OCI-LY7 (cell line): Measurements from ENCODE around the gene SRCIN1. TPM values are rescaled to one million over a fixed set of nuclear protein-coding genes. Genes with fewer than 3 reads are reported as not detected.
"Not testable (repeated sequence)": the region's sequence is repeated elsewhere in the genome, so short reads cannot be mapped to it uniquely, and the experiment has no call there.

Source experiments
- BruUV-seq: library from RNA; stranded (reverse); fragments of 400-500 nt; replicated peaks from 2 replicates; lab custom pipeline; 2021; lab: Mats Ljungman, UMichigan
- CTCF ChIA-PET: fragments of 300-600 bp; sonication (Branson Sonifier 250); formaldehyde crosslinking; loops from one replicate; lab custom pipeline; 2022; ENCODE audit warnings: antibody characterized with exemption; ENCODE audit not compliant: unreplicated experiment; lab: Charles Lee
- POLR2A ChIA-PET: fragments of 300-600 bp; sonication (Branson Sonifier 250); formaldehyde crosslinking; loops from one replicate; lab custom pipeline; 2022; ENCODE audit warnings: antibody characterized with exemption; lab: Charles Lee
- DNase-seq: peaks from one replicate; pipeline ENCODE4 v3.0.0-alpha.2; 2015; ENCODE audit warnings: low spot score
- H2AFZ ChIP-seq: fragments of 200-600 bp; sonication (generic), shearing (Covaris generic); 2 replicates; pipeline ENCODE4 v1.6.1; 2014; ENCODE audit warnings: mild to moderate bottlenecking, antibody characterized with exemption, low read length, moderate library complexity
- H3K27ac ChIP-seq: fragments of 200-600 bp; sonication (generic); 2 replicates; pipeline ENCODE4 v1.5.1; 2014; ENCODE audit warnings: mixed run types, low read depth, mild to moderate bottlenecking, moderate library complexity, low read length, inconsistent platforms; ENCODE audit not compliant: poor library complexity, severe bottlenecking
- H3K36me3 ChIP-seq: fragments of 200-600 bp; sonication (generic); 2 replicates; pipeline ENCODE4 v1.6.1; 2014; ENCODE audit warnings: mild to moderate bottlenecking, antibody characterized with exemption, low read length, moderate library complexity, mixed read lengths; ENCODE audit not compliant: insufficient read depth
- H3K4me1 ChIP-seq: fragments of 200-600 bp; sonication (generic); 2 replicates; pipeline ENCODE4 v1.5.1; 2014; ENCODE audit warnings: mild to moderate bottlenecking, low read length; ENCODE audit not compliant: insufficient read depth, poor library complexity, severe bottlenecking
- H3K4me2 ChIP-seq: fragments of 200-600 bp; sonication (generic); 2 replicates; pipeline ENCODE4 v1.6.1; 2014; ENCODE audit warnings: mild to moderate bottlenecking, low read length
- H3K4me3 ChIP-seq: fragments of 200-600 bp; sonication (generic); 2 replicates; pipeline ENCODE4 v1.5.1; 2014; ENCODE audit warnings: mild to moderate bottlenecking, low read depth, low read length; ENCODE audit not compliant: poor library complexity, severe bottlenecking
- H3K79me2 ChIP-seq: fragments of 200-600 bp; sonication (generic); 2 replicates; pipeline ENCODE4 v1.6.1; 2016; ENCODE audit warnings: low read depth, mild to moderate bottlenecking, low read length, moderate library complexity, mixed read lengths; ENCODE audit not compliant: insufficient read depth
- H3K9me2 ChIP-seq: fragments of 200-600 bp; sonication (generic); 2 replicates; pipeline ENCODE4 v1.6.1; 2016; ENCODE audit warnings: mild to moderate bottlenecking, low read length, mixed read lengths; ENCODE audit not compliant: insufficient read depth
- H3K9me3 ChIP-seq: fragments of 200-600 bp; sonication (generic); 2 replicates; pipeline ENCODE4 v1.6.1; 2014; ENCODE audit warnings: mild to moderate bottlenecking, mixed run types, low read length, mixed read lengths
- H4K20me1 ChIP-seq: fragments of 200-600 bp; sonication (generic); 2 replicates; pipeline ENCODE4 v1.6.1; 2014; ENCODE audit warnings: mild to moderate bottlenecking, antibody characterized with exemption, low read length, moderate library complexity, mixed read lengths; ENCODE audit not compliant: insufficient read depth
- CTCF ChIP-seq: fragments of 200-600 bp; sonication (generic); conservative IDR thresholded peaks from 2 replicates; pipeline ENCODE4 v1.5.1; 2014; ENCODE audit warnings: mild to moderate bottlenecking, antibody characterized with exemption, low read length, moderate library complexity, mixed read lengths
- EZH2phosphoT487 ChIP-seq: fragments of 200-600 bp; sonication (generic); IDR thresholded peaks from 2 replicates; pipeline ENCODE4 v1.6.1; 2018; ENCODE audit warnings: low read depth, borderline replicate concordance, mild to moderate bottlenecking, mixed run types, antibody characterized with exemption, low read length, moderate library complexity, mixed read lengths
- intact Hi-C: fragments of 100-400 bp; cut with micrococcal nuclease; formaldehyde crosslinking; loops from one replicate; pipeline ENCODE4 v1.10.0; 2022; ENCODE audit not compliant: unreplicated experiment
- total RNA-seq, 2 experiments: library from RNA; depleted of rRNA in 1 of 2; stranded (reverse); fragments of >200 nt in 1 of 2; shearing (Covaris generic) in 1 of 2; gene quantifications; 2 replicates each; pipeline ENCODE4 v1.2.3, GENCODE V29; 2014 to 2022

SRCIN1 gene
- total RNA-seq, 2 experiments from 2014 or later: 1.5 to 4.6 TPM

- intact Hi-C loops: loop anchor here (1.0 to 2.0 kb wide), 3 partner anchors 41 to 70 kb away; no protein-coding TSS in a partner anchor
- CTCF ChIA-PET: no interaction called here
- Histone ChIP-seq H3K4me1 (peaks cover 14% of the 10 kb centered on the region), H3K27ac (peak overlapping the region; percentile 68), H2AFZ (peak overlapping the region; percentile 98), H3K9me3 (no peaks in the 10 kb centered on the region), H3K79me2 (no peaks in the 10 kb centered on the region), H3K4me2 (peak overlapping the region; percentile 58), H4K20me1 (no peaks in the 10 kb centered on the region), H3K9me2 (no peaks in the 10 kb centered on the region), H3K4me3 (no peak overlapping the region), H3K36me3 (no peaks in the 10 kb centered on the region)
- TF ChIP-seq EZH2phosphoT487 (no peak), CTCF (peak; percentile 5; the same call in 1 of the 2 replicates)
- no peak for DNase-seq
- POLR2A ChIA-PET: interaction anchor here (0.5 to 1.3 kb wide), 4 partner anchors 46 to 386 kb away, joined by 3 to 4 read pairs (median 3); no protein-coding TSS in a partner anchor
- no TSS peak for BruUV-seq
These were observed 120.6 kb downstream of the SRCIN1 start for GRCh38 chr17:38485146-38485468.

GRCh38 chr17:38484242-38485145 lies 121.3 kb downstream of the SRCIN1 start:
- CTCF ChIA-PET: not testable (repeated sequence)

GRCh38 chr17:38482700-38483043 lies 123.1 kb downstream of the SRCIN1 start:
- intact Hi-C loops, H4K20me1 ChIP-seq, H3K4me2 ChIP-seq, H3K36me3 ChIP-seq, BruUV-seq, H3K9me2 ChIP-seq, H2AFZ ChIP-seq, H3K4me3 ChIP-seq, CTCF ChIA-PET, H3K9me3 ChIP-seq, DNase-seq, H3K27ac ChIP-seq, POLR2A ChIA-PET, H3K79me2 ChIP-seq: not testable (repeated sequence)
- peaks cover 14% of the 10 kb centered on the region for H3K4me1 ChIP-seq

More at GRCh38 chr17:38484242-38485145, 121.3 kb downstream of the SRCIN1 start:
- not testable (repeated sequence) for H3K9me3 ChIP-seq, H3K9me2 ChIP-seq, H3K36me3 ChIP-seq, BruUV-seq, H4K20me1 ChIP-seq, H3K4me3 ChIP-seq, H3K79me2 ChIP-seq
- peak overlapping the region; percentile 68 for H3K27ac ChIP-seq
- peak overlapping the region; percentile 98 for H2AFZ ChIP-seq
- peak; percentile 79 for DNase-seq
- intact Hi-C loops: loop anchor here (1.0 to 2.0 kb wide), 3 partner anchors 40 to 70 kb away; no protein-coding TSS in a partner anchor
- H3K4me1 ChIP-seq: peaks cover 14% of the 10 kb centered on the region
- peak overlapping the region; percentile 58 for H3K4me2 ChIP-seq
- POLR2A ChIA-PET: interaction anchor here (1.3 kb wide), 1 partner anchor 181 kb away, joined by 4 read pairs; no protein-coding TSS in a partner anchor
- TF ChIP-seq CTCF: peak; percentile 84

GRCh38 chr17:38482039-38482699 lies 123.6 kb downstream of the SRCIN1 start:
- H3K4me1 ChIP-seq: peaks cover 14% of the 10 kb centered on the region
- H3K27ac ChIP-seq, H3K9me2 ChIP-seq, H2AFZ ChIP-seq, CTCF ChIA-PET, POLR2A ChIA-PET, H4K20me1 ChIP-seq, DNase-seq, H3K79me2 ChIP-seq, intact Hi-C loops, H3K36me3 ChIP-seq, H3K9me3 ChIP-seq, BruUV-seq, H3K4me2 ChIP-seq, H3K4me3 ChIP-seq: not testable (repeated sequence)
